Prostate gland (tissue), 2 donors: ENCODE results near the gene EFCAB14. TPM values are rescaled to one million over a fixed set of nuclear protein-coding genes. Genes with fewer than 3 reads are reported as not detected.
"Not testable (repeated sequence)": the region's sequence is repeated elsewhere in the genome, so short reads cannot be mapped to it uniquely, and the experiment has no call there.

Experiments
- DNase-seq: peaks from one replicate; pipeline ENCODE4 v3.0.0-alpha.2; 2019; ENCODE audit warnings: low spot score
- H3K27ac ChIP-seq, 2 donors: fragments of 200-600 bp; sonication (generic); 2 replicates each; pipeline ENCODE4 v1.5.1; 2017 to 2019
- H3K27me3 ChIP-seq: fragments of 200-600 bp; sonication (generic); replicated peaks from 2 replicates; pipeline ENCODE4 v1.5.1; 2019; ENCODE audit not compliant: insufficient read depth
- H3K36me3 ChIP-seq, 2 donors: fragments of 200-600 bp; sonication (generic); 1 replicate in 1 of 2; 2 replicates in 1 of 2; pipeline versions ENCODE4 v1.5.1 to v1.8.1; 2017 to 2019
- H3K4me1 ChIP-seq: fragments of 200-600 bp; sonication (generic); replicated peaks from 2 replicates; pipeline ENCODE4 v1.5.1; 2019
- H3K4me3 ChIP-seq, 2 donors: fragments of 200-600 bp; sonication (generic); 2 replicates each; pipeline ENCODE4 v1.5.1; 2017 to 2019
- H3K9me3 ChIP-seq: fragments of 200-600 bp; sonication (generic); 2 replicates; pipeline ENCODE4 v1.5.1; 2017
- CTCF ChIP-seq, 4 experiments: fragments of 200-600 bp in 2 of 4; fragments of 450-650 bp in 2 of 4; sonication (generic) in 2 of 4; IDR thresholded peaks; 1 replicate in 3 of 4; 2 replicates in 1 of 4; pipeline ENCODE4 v1.5.1; 2016 to 2019; ENCODE audit warnings: antibody characterized with exemption in 4 of 4, mild to moderate bottlenecking in 2 of 4, moderate library complexity in 2 of 4
- POLR2A ChIP-seq: fragments of 450-650 bp; IDR thresholded peaks from one replicate; pipeline ENCODE4 v1.6.1; 2016; ENCODE audit warnings: antibody characterized with exemption, mild to moderate bottlenecking
- POLR2AphosphoS5 ChIP-seq: sonication (generic); formaldehyde crosslinking; IDR thresholded peaks from one replicate; pipeline ENCODE4 v1.6.1; 2017; ENCODE audit warnings: antibody characterized with exemption
- WGBS: methylation state at CpG from one replicate; pipeline ENCODE4 v1.1.5; 2018; 5-methylcytosine and 5-hydroxymethylcytosine counted together
- intact Hi-C: fragments of 100-400 bp; cut with DNase I; formaldehyde crosslinking; loops from one replicate; pipeline ENCODE4 v1.14.2; 2022
- total RNA-seq, 2 donors: library from RNA; depleted of rRNA; stranded (reverse); fragments of >200 nt; gene quantifications; one replicate each; pipeline ENCODE4 v1.1.0, GENCODE V29; 2016

The EFCAB14 gene
- total RNA-seq, 2 donors from 2014 or later: 99.9 to 116 TPM

GRCh38 chr1:46723901-46724300 lies 5.0 kb upstream of the EFCAB14 start:
- H3K4me1 ChIP-seq: no peaks in the 10 kb centered on the region

GRCh38 chr1:46721686-46722205 lies 2.8 kb upstream of the EFCAB14 start:
- no peaks in the 10 kb centered on the region for H3K27me3 ChIP-seq
- TF ChIP-seq CTCF (IDR thresholded peaks at IDR 0.05) (no peak), POLR2AphosphoS5 (no peak), POLR2A (no peak)
- H3K36me3 ChIP-seq: no peaks in the 10 kb centered on the region
- no peak overlapping the region for H3K4me3 ChIP-seq
- no peak overlapping the region for H3K27ac ChIP-seq
- peaks cover 8% of the 10 kb centered on the region for H3K4me1 ChIP-seq
- DNase-seq: no peak
- no peaks in the 10 kb centered on the region for H3K9me3 ChIP-seq
- WGBS: 51% methylated on average over 3 of the region's 3 CpGs
- intact Hi-C loops: no loop called here

More at GRCh38 chr1:46723901-46724300, 5.0 kb upstream of the EFCAB14 start:
- Histone ChIP-seq H3K27ac (no peak overlapping the region), H3K9me3 (no peaks in the 10 kb centered on the region), H3K36me3 (no peaks in the 10 kb centered on the region), H3K27me3 (no peaks in the 10 kb centered on the region), H3K4me3 (no peak overlapping the region)
- no peak for DNase-seq
- 77% methylated on average over 4 of the region's 4 CpGs for WGBS
- intact Hi-C loops: loop anchor here (2.0 kb wide), 1 partner anchor 191 kb away; no protein-coding TSS in a partner anchor
- TF ChIP-seq POLR2A (no peak), CTCF (IDR thresholded peaks at IDR 0.05) (no peak), POLR2AphosphoS5 (no peak)

GRCh38 chr1:46721204-46721603 lies 2.3 kb upstream of the EFCAB14 start:
- no peak overlapping the region for H3K4me3 ChIP-seq
- H3K4me1 ChIP-seq: peaks cover 8% of the 10 kb centered on the region
- no peak for DNase-seq
- H3K36me3 ChIP-seq: no peaks in the 10 kb centered on the region
- H3K27ac ChIP-seq: no peak overlapping the region
- WGBS: 93% methylated on average over 1 of the region's 1 CpG
- intact Hi-C loops: no loop called here
- TF ChIP-seq POLR2A: no peak
- TF ChIP-seq POLR2AphosphoS5: no peak
- TF ChIP-seq CTCF (IDR thresholded peaks at IDR 0.05): no peak
- H3K27me3 ChIP-seq: no peaks in the 10 kb centered on the region
- H3K9me3 ChIP-seq: no peaks in the 10 kb centered on the region

- H3K27ac ChIP-seq, DNase-seq, H3K36me3 ChIP-seq, H3K4me3 ChIP-seq, H3K9me3 ChIP-seq, H3K4me1 ChIP-seq, H3K27me3 ChIP-seq, intact Hi-C loops: not testable (repeated sequence)
- whole genome bisulfite sequencing: 90% methylated on average over 8 of the region's 8 CpGs
Measured at GRCh38 chr1:46720319-46720718, 1.4 kb upstream of the EFCAB14 start.

- no peak for TF ChIP-seq CTCF (IDR thresholded peaks at IDR 0.05)
- no peak for TF ChIP-seq POLR2AphosphoS5
- no peak for TF ChIP-seq POLR2A
- peak overlapping the region; percentile 68 to 85 for H3K27ac ChIP-seq
- peaks cover 8% of the 10 kb centered on the region for H3K4me1 ChIP-seq
- no peaks in the 10 kb centered on the region for H3K9me3 ChIP-seq
- peak; percentile 26 for DNase-seq
- H3K36me3 ChIP-seq: peaks cover 5% of the 10 kb centered on the region in 2 donors
- WGBS: 2% methylated on average over 3 of the region's 3 CpGs
- intact Hi-C loops: loop anchor here (2.0 to 10.0 kb wide), 3 partner anchors 55 to 117 kb away; partner anchors contain the start of genes ATPAF1, MKNK1 and MOB3C
- H3K27me3 ChIP-seq: no peaks in the 10 kb centered on the region
- H3K4me3 ChIP-seq: peak overlapping the region; percentile 87 to 100
Measured at GRCh38 chr1:46719689-46720088, 775 bp upstream of the EFCAB14 start.
